CD4-positive, alpha-beta T cell treated with Interleukin-6 for 4 hours (primary cell): ENCODE data around the gene BACH2.
A peak's percentile ranks its signal among the peaks of the same experiment; 100 is the strongest.
"Not testable (repeated sequence)": the region's sequence is repeated elsewhere in the genome, so short reads cannot be mapped to it uniquely, and the experiment has no call there.

Experiments used
- DNase-seq: peaks from one replicate; pipeline ENCODE4 v3.0.0-alpha.2; 2020; ENCODE audit warnings: mixed read lengths

Gene BACH2

GRCh38 chr6:89984926-89985750, 311.5 kb downstream of the BACH2 start:
- no peak for DNase-seq

GRCh38 chr6:89980353-89980752, 316.3 kb downstream of the BACH2 start:
- DNase-seq, result no peak

GRCh38 chr6:89979481-89980119, 317.0 kb downstream of the BACH2 start:
- DNase-seq, result no peak

GRCh38 chr6:89978749-89979145, 317.9 kb downstream of the BACH2 start:
- DNase-seq, result no peak

GRCh38 chr6:89977808-89978748, 318.6 kb downstream of the BACH2 start:
- no peak for DNase-seq

GRCh38 chr6:89976694-89977020, 320.0 kb downstream of the BACH2 start:
- no peak for DNase-seq

GRCh38 chr6:89975991-89976693, 320.5 kb downstream of the BACH2 start:
- no peak for DNase-seq

GRCh38 chr6:89975366-89975765, 321.3 kb downstream of the BACH2 start:
- no peak for DNase-seq

- no peak for DNase-seq
Measured at GRCh38 chr6:89974834-89975233, 321.8 kb downstream of the BACH2 start.

GRCh38 chr6:89972025-89972381, 324.6 kb downstream of the BACH2 start:
- DNase-seq, result no peak

- not testable (repeated sequence) for DNase-seq
Measured at GRCh38 chr6:89971338-89972024, 325.2 kb downstream of the BACH2 start.

GRCh38 chr6:89970609-89971337, 325.9 kb downstream of the BACH2 start:
- DNase-seq, result peak; percentile 34

- no peak for DNase-seq
Measured at GRCh38 chr6:89970072-89970471, 326.6 kb downstream of the BACH2 start.

GRCh38 chr6:89966913-89967312, 329.7 kb downstream of the BACH2 start:
- DNase-seq, result no peak

- no peak for DNase-seq
Measured at GRCh38 chr6:89966228-89966544, 330.5 kb downstream of the BACH2 start.

- no peak for DNase-seq
Measured at GRCh38 chr6:89965441-89966227, 331.0 kb downstream of the BACH2 start.

GRCh38 chr6:89963391-89963790, 333.3 kb downstream of the BACH2 start:
- no peak for DNase-seq

GRCh38 chr6:89961481-89961880, 335.2 kb downstream of the BACH2 start:
- no peak for DNase-seq

GRCh38 chr6:89959883-89960282, 336.8 kb downstream of the BACH2 start:
- no peak for DNase-seq

GRCh38 chr6:89956182-89956581, 340.5 kb downstream of the BACH2 start:
- no peak for DNase-seq

GRCh38 chr6:89955364-89955763, 341.3 kb downstream of the BACH2 start:
- DNase-seq, result no peak
